GM12878 (cell line): ENCODE data around the gene SATB1. TPM values are rescaled to one million over a fixed set of nuclear protein-coding genes. Genes with fewer than 3 reads are reported as not detected.

ENCODE experiments used
- ATAC-seq: fragments of 200-7000 bp; cut with Tn5 transposase; 3 replicates; pipeline ENCODE4 v1.9.1; 2020; ENCODE audit warnings: mild to moderate bottlenecking, moderate library complexity
- BruUV-seq: library from RNA; stranded (reverse); fragments of 400-500 nt; replicated peaks from 2 replicates; lab custom pipeline; 2021; lab: Mats Ljungman, UMichigan
- CTCF ChIA-PET: fragments of 300-600 bp; sonication (Branson Sonifier 250); formaldehyde crosslinking; extraction: SDS; loops from one replicate; lab custom pipeline; 2021; ENCODE audit warnings: inconsistent platforms; lab: Yijun Ruan, JAX
- POLR2A ChIA-PET: fragments of 350-600 bp; formaldehyde crosslinking; extraction: SDS; loops from one replicate; lab custom pipeline; 2021; ENCODE audit warnings: inconsistent platforms; lab: Charles Lee
- RAD21 ChIA-PET: fragments of 300-600 bp; sonication (Branson Sonifier 250); formaldehyde crosslinking; loops from one replicate; lab custom pipeline; 2023; ENCODE audit warnings: antibody characterized with exemption; ENCODE audit not compliant: unreplicated experiment; lab: Charles Lee
- SMC1A ChIA-PET: fragments of 300-600 bp; sonication (Branson Sonifier 250); formaldehyde crosslinking; loops from one replicate; lab custom pipeline; 2023; ENCODE audit not compliant: unreplicated experiment, uncharacterized antibody; lab: Charles Lee
- DNase-seq: peaks from one replicate; pipeline ENCODE4 v3.0.0-alpha.2; 2011; ENCODE audit warnings: low read depth, low spot score
- FAIRE-seq: peaks from 3 replicates; lab custom pipeline; 2011; peaks lifted over from hg19 to GRCh38; lab: Jason Lieb, UNC
- H2AFZ ChIP-seq: 2 replicates; pipeline ENCODE4 v1.6.0; 2011; ENCODE audit warnings: low read depth, low read length, control low read depth; ENCODE audit not compliant: control insufficient read depth
- H3K27ac ChIP-seq: 2 replicates; pipeline ENCODE4 v1.5.1; 2011; ENCODE audit warnings: control low read depth; ENCODE audit not compliant: control insufficient read depth, insufficient read depth
- H3K27me3 ChIP-seq, 2 experiments: replicated peaks in 1 of 2; 2 replicates each; pipeline versions ENCODE4 v1.6.0 to v1.6.1; 2011; ENCODE audit warnings: low read length in 1 of 2; ENCODE audit not compliant: control insufficient read depth in 2 of 2, insufficient read depth in 2 of 2
- H3K36me3 ChIP-seq, 2 experiments: 2 replicates each; pipeline ENCODE4 v1.5.1; 2011; ENCODE audit warnings: low read length in 1 of 2; ENCODE audit not compliant: control insufficient read depth in 2 of 2, insufficient read depth in 2 of 2
- H3K4me1 ChIP-seq: 2 replicates; pipeline ENCODE4 v1.6.1; 2011; ENCODE audit warnings: mild to moderate bottlenecking, low read length, moderate library complexity, mixed read lengths; ENCODE audit not compliant: control insufficient read depth, insufficient read depth
- H3K4me2 ChIP-seq: 2 replicates; pipeline ENCODE4 v1.6.0; 2011; ENCODE audit warnings: control low read depth; ENCODE audit not compliant: control insufficient read depth, insufficient read depth
- H3K4me3 ChIP-seq: fragments of 200-600 bp; sonication (generic); 2 replicates; pipeline ENCODE4 v1.5.1; 2016
- H3K79me2 ChIP-seq: 2 replicates; pipeline ENCODE4 v1.6.0; 2011; ENCODE audit warnings: low read length; ENCODE audit not compliant: control insufficient read depth, insufficient read depth
- H3K9ac ChIP-seq: 2 replicates; pipeline ENCODE4 v1.8.0; 2011; ENCODE audit warnings: low read length, control low read depth, mixed read lengths; ENCODE audit not compliant: control insufficient read depth, insufficient read depth
- H3K9me3 ChIP-seq: replicated peaks from 3 replicates; pipeline ENCODE4 v1.5.1; 2011; ENCODE audit warnings: mild to moderate bottlenecking, low read length; ENCODE audit not compliant: control insufficient read depth, insufficient read depth
- H4K20me1 ChIP-seq: 2 replicates; pipeline ENCODE4 v1.6.0; 2011; ENCODE audit not compliant: control insufficient read depth, insufficient read depth
- BCL11A ChIP-seq: IDR thresholded peaks from 2 replicates; pipeline ENCODE4 v1.6.1; 2011; ENCODE audit warnings: low read depth, low read length
- CEBPZ ChIP-seq: fragments of 150-350 bp; IDR thresholded peaks from 2 replicates; pipeline ENCODE4 v1.6.1; 2016; ENCODE audit warnings: low read depth, low read length
- CREB1 ChIP-seq: IDR thresholded peaks from 2 replicates; pipeline ENCODE4 v1.6.1; 2012; ENCODE audit warnings: low read depth, mild to moderate bottlenecking, inconsistent platforms
- ETV6 ChIP-seq, 2 experiments: fragments of 450-650 bp in 1 of 2; IDR thresholded peaks in 1 of 2; conservative IDR thresholded peaks in 1 of 2; 2 replicates each; pipeline ENCODE4 v1.6.1; 2014; ENCODE audit warnings: antibody characterized with exemption in 1 of 2, borderline replicate concordance in 1 of 2, low read depth in 1 of 2, mild to moderate bottlenecking in 1 of 2, moderate library complexity in 1 of 2
- FOS ChIP-seq: IDR thresholded peaks from 3 replicates; pipeline ENCODE4 v1.6.1; 2011; ENCODE audit warnings: borderline replicate concordance; ENCODE audit not compliant: insufficient read length; ENCODE audit errors: extremely low read depth
- FOXM1 ChIP-seq: IDR thresholded peaks from 2 replicates; pipeline ENCODE4 v1.6.1; 2012; ENCODE audit warnings: low read depth, mild to moderate bottlenecking, inconsistent platforms, low read length, moderate library complexity
- HDAC2 ChIP-seq: fragments of 200-600 bp; sonication (generic); IDR thresholded peaks from 2 replicates; pipeline ENCODE4 v1.6.1; 2017
- KDM1A ChIP-seq: fragments of 200-600 bp; sonication (generic); IDR thresholded peaks from 2 replicates; pipeline ENCODE4 v1.6.1; 2016; ENCODE audit warnings: borderline replicate concordance
- MYB ChIP-seq: fragments of 150-350 bp; IDR thresholded peaks from 2 replicates; pipeline ENCODE4 v1.6.1; 2014; ENCODE audit warnings: mild to moderate bottlenecking, low read depth, low read length, borderline replicate concordance
- NKRF ChIP-seq: fragments of 450-650 bp; conservative IDR thresholded peaks from 2 replicates; pipeline ENCODE4 v1.6.1; 2017; ENCODE audit warnings: mild to moderate bottlenecking, moderate library complexity
- PRDM15 ChIP-seq: fragments of 450-650 bp; formaldehyde crosslinking; IDR thresholded peaks from 2 replicates; pipeline ENCODE4 v1.4.0; 2020; ENCODE audit warnings: mild to moderate bottlenecking, moderate library complexity
- WGBS: methylation state at CpG from one replicate; pipeline ENCODE4 v1.1.6; 2016; ENCODE audit warnings: low lambda C conversion rate; ENCODE audit not compliant: insufficient replicate concordance, insufficient coverage; ENCODE audit errors: missing lambda C conversion rate; 5-methylcytosine and 5-hydroxymethylcytosine counted together
- in situ Hi-C: fragments of 300-500 bp; cut with MboI; formaldehyde crosslinking; loops from 9 replicates; pipeline ENCODE4 v1.14.3; 2018; ENCODE audit warnings: mixed read lengths
- intact Hi-C: fragments of 100-400 bp; cut with micrococcal nuclease; formaldehyde crosslinking; loops from one replicate; pipeline ENCODE4 v1.14.2; 2022; ENCODE audit not compliant: unreplicated experiment
- polyA plus RNA-seq, 11 experiments: library from polyadenylated mRNA; depleted of rRNA in 4 of 11; unstranded in 6 of 11; stranded (reverse) in 5 of 11; fragments of >200 nt; fragmentation: Nextera tagmentation in 4 of 11; fragmentation: Illumina TruSeq in 1 of 11; extraction: Ambion mirVana in 4 of 11; extraction: Trizol in 1 of 11; gene quantifications; 1 replicate in 1 of 11; 2 replicates in 10 of 11; pipeline versions ENCODE4 v1.2.1 to v1.2.3, GENCODE V29; 2011 to 2016; ENCODE audit warnings: inconsistent platforms in 2 of 11, missing spikeins in 2 of 11, low read depth in 1 of 11
- total RNA-seq, 4 experiments: library from RNA; depleted of rRNA in 3 of 4; stranded (reverse); fragments of >200 nt in 3 of 4; fragmentation: Illumina TruSeq in 1 of 4; extraction: Trizol in 1 of 4; gene quantifications; 2 replicates each; pipeline versions ENCODE4 v1.2.1 to v1.2.3, GENCODE V29; 2013 to 2021

The SATB1 gene
- total and polyA plus RNA-seq, 10 of the 15 experiments (the other 5 are each of a cell fraction or from before 2014, with no cell fraction given), result 0.01 to 0.72 (median 0.07) TPM; not detected in 4

- ChIA-PET POLR2A (no interaction called here), CTCF (no interaction called here), RAD21 (interaction anchor here (0.7 kb wide), 1 partner anchor 328 kb away, joined by 3 read pairs; no protein-coding TSS in a partner anchor), SMC1A (no interaction called here)
- Histone ChIP-seq H3K9ac (no peak overlapping the region), H4K20me1 (no peaks in the 10 kb centered on the region), H3K36me3 (no peaks in the 10 kb centered on the region), H3K27me3 (no peaks in the 10 kb centered on the region; a peak in 1 of 4 replicates), H3K4me3 (no peak overlapping the region), H2AFZ (no peak overlapping the region), H3K4me1 (no peaks in the 10 kb centered on the region), H3K4me2 (no peak overlapping the region), H3K79me2 (no peaks in the 10 kb centered on the region), H3K9me3 (no peaks in the 10 kb centered on the region), H3K27ac (no peak overlapping the region)
- intact Hi-C loops (no loop called here), in situ Hi-C loops (no loop called here)
- 29% methylated on average over 2 of the region's 2 CpGs for WGBS
- FAIRE-seq (no peak), ATAC-seq (no peak), DNase-seq (no peak)
- no TSS peak for BruUV-seq
- TF ChIP-seq MYB (no peak), ETV6 (conservative IDR thresholded peaks at IDR 0.05 in 1 of 2, IDR thresholded peaks at IDR 0.05 in 1 of 2; ENCODE audit: borderline replicate concordance in 1 of 2, low read depth in 1 of 2) (no peak), NKRF (no peak), PRDM15 (CRISPR knock-in tag) (no peak), CEBPZ (no peak), KDM1A (no peak), HDAC2 (no peak), CREB1 (no peak), FOS (no peak), BCL11A (no peak), FOXM1 (no peak)
Observed at GRCh38 chr3:18363338-18363737, 61.8 kb downstream of the SATB1 start.
